ENCODE data around the gene IMPA2. TPM values are rescaled to one million over a fixed set of nuclear protein-coding genes. Genes with fewer than 3 reads are reported as not detected.

IMPA2 gene
- total and polyA plus RNA-seq, 7 donors: 61.4 to 342 (median 196) TPM

GRCh38 chr18:12031846-12032245 lies 50.5 kb downstream of the IMPA2 start:
- no peak for TF ChIP-seq CTCF (IDR thresholded peaks at IDR 0.05)
- no peak for ATAC-seq
- Histone ChIP-seq H3K27me3 (ENCODE audit: insufficient read depth in 3 of 3, low read length in 2 of 3) (no peaks in the 10 kb centered on the region), H3K4me1 (peaks cover 15% of the 10 kb centered on the region), H3K36me3 (ENCODE audit: insufficient read depth in 1 of 2, low read depth in 1 of 2) (peaks cover 0 to 64% of the 10 kb centered on the region in 2 donors), H3K27ac (peak overlapping the region; percentile 43), H3K9me3 (no peaks in the 10 kb centered on the region), H3K4me3 (no peak overlapping the region)
- DNase-seq: peak; percentile 77 to 81
- intact Hi-C loops (cut with DNase I): no loop called here
- 45 to 56% (median 53%) methylated on average over 7 of the region's 7 CpGs for WGBS, 3 donors

GRCh38 chr18:12032786-12033642 lies 51.7 kb downstream of the IMPA2 start:
- Histone ChIP-seq H3K36me3 (ENCODE audit: insufficient read depth in 1 of 2, low read depth in 1 of 2) (peaks cover 0 to 62% of the 10 kb centered on the region in 2 donors), H3K9me3 (no peaks in the 10 kb centered on the region), H3K4me1 (peaks cover 4% of the 10 kb centered on the region), H3K27ac (peak overlapping the region; percentile 27), H3K27me3 (ENCODE audit: insufficient read depth in 3 of 3, low read length in 2 of 3) (no peaks in the 10 kb centered on the region), H3K4me3 (no peak overlapping the region)
- intact Hi-C loops (cut with DNase I): no loop called here
- DNase-seq (no peak), ATAC-seq (no peak)
- no peak for TF ChIP-seq CTCF (IDR thresholded peaks at IDR 0.05)
- WGBS, 3 donors: 74 to 86% (median 82%) methylated on average over 11 of the region's 11 CpGs

GRCh38 chr18:12033643-12034025 lies 52.3 kb downstream of the IMPA2 start:
- 81 to 85% (median 83%) methylated on average over 7 of the region's 7 CpGs for WGBS, 3 donors

GRCh38 chr18:12034241-12035100 lies 53.2 kb downstream of the IMPA2 start:
- WGBS, 3 donors: 80 to 90% (median 85%) methylated on average over 8 of the region's 8 CpGs
- TF ChIP-seq CTCF (IDR thresholded peaks at IDR 0.05): no peak
- DNase-seq (no peak), ATAC-seq (no peak)
- no peak overlapping the region for H3K4me3 ChIP-seq
- peaks cover 6% of the 10 kb centered on the region for H3K4me1 ChIP-seq
- intact Hi-C loops (cut with DNase I): loop anchor here in 1 of 2 donors (5.0 kb wide), 1 partner anchor 382 kb away; no protein-coding TSS in a partner anchor
- no peaks in the 10 kb centered on the region for H3K27me3 ChIP-seq (ENCODE audit: insufficient read depth in 3 of 3, low read length in 2 of 3)
- H3K27ac ChIP-seq: no peak overlapping the region
- H3K36me3 ChIP-seq (ENCODE audit: insufficient read depth in 1 of 2, low read depth in 1 of 2): peaks cover 0 to 47% of the 10 kb centered on the region in 2 donors
- H3K9me3 ChIP-seq: no peaks in the 10 kb centered on the region

More at GRCh38 chr18:12033643-12034025, 52.3 kb downstream of the IMPA2 start:
- DNase-seq (no peak), ATAC-seq (no peak)
- Histone ChIP-seq H3K36me3 (ENCODE audit: insufficient read depth in 1 of 2, low read depth in 1 of 2) (peaks cover 0 to 55% of the 10 kb centered on the region in 2 donors), H3K27ac (peak overlapping the region; percentile 27), H3K27me3 (ENCODE audit: insufficient read depth in 3 of 3, low read length in 2 of 3) (no peaks in the 10 kb centered on the region), H3K9me3 (no peaks in the 10 kb centered on the region), H3K4me1 (no peaks in the 10 kb centered on the region), H3K4me3 (no peak overlapping the region)
- TF ChIP-seq CTCF (IDR thresholded peaks at IDR 0.05): no peak
- intact Hi-C loops (cut with DNase I): no loop called here
